Measurements from ENCODE around the gene FAM53B. TPM values are rescaled to one million over a fixed set of nuclear protein-coding genes. Genes with fewer than 3 reads are reported as not detected.

FAM53B gene
- total RNA-seq, 4 donors from 2014 or later: 63.5 to 75.5 (median 67.3) TPM

- DNase-seq (ENCODE audit: low spot score in 2 of 2): peak in 1 of 2 donors; percentile 66
- TF ChIP-seq EP300 (IDR thresholded peaks at IDR 0.05) (no peak), POLR2AphosphoS5 (IDR thresholded peaks at IDR 0.05) (no peak), POLR2A (IDR thresholded peaks at IDR 0.05) (no peak)
- TF ChIP-seq, protein P1, sequence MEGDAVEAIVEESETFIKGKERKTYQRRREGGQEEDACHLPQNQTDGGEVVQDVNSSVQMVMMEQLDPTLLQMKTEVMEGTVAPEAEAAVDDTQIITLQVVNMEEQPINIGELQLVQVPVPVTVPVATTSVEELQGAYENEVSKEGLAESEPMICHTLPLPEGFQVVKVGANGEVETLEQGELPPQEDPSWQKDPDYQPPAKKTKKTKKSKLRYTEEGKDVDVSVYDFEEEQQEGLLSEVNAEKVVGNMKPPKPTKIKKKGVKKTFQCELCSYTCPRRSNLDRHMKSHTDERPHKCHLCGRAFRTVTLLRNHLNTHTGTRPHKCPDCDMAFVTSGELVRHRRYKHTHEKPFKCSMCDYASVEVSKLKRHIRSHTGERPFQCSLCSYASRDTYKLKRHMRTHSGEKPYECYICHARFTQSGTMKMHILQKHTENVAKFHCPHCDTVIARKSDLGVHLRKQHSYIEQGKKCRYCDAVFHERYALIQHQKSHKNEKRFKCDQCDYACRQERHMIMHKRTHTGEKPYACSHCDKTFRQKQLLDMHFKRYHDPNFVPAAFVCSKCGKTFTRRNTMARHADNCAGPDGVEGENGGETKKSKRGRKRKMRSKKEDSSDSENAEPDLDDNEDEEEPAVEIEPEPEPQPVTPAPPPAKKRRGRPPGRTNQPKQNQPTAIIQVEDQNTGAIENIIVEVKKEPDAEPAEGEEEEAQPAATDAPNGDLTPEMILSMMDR (IDR thresholded peaks at IDR 0.05): no peak
- Histone ChIP-seq H3K4me3 (peak overlapping the region; percentile 90), H3K9me3 (no peaks in the 10 kb centered on the region), H3K27ac (peak overlapping the region; percentile 95), H3K27me3 (no peaks in the 10 kb centered on the region), H3K4me1 (peaks cover 85% of the 10 kb centered on the region), H3K36me3 (no peaks in the 10 kb centered on the region)
- WGBS: 37% methylated on average over 9 of the region's 9 CpGs
Measured at GRCh38 chr10:124741922-124742412, 2.2 kb downstream of the FAM53B start.

- peak overlapping the region; percentile 95 for H3K27ac ChIP-seq
- no peaks in the 10 kb centered on the region for H3K36me3 ChIP-seq
- WGBS: 15% methylated on average over 13 of the region's 13 CpGs
- TF ChIP-seq EP300 (IDR thresholded peaks at IDR 0.05) (no peak), POLR2AphosphoS5 (IDR thresholded peaks at IDR 0.05) (peak in 1 of 3 donors; percentile 19)
- TF ChIP-seq, protein P1 (IDR thresholded peaks at IDR 0.05): peak; percentile 71 to 89
- no peaks in the 10 kb centered on the region for H3K27me3 ChIP-seq
- no peaks in the 10 kb centered on the region for H3K9me3 ChIP-seq
- peak in 1 of 2 donors; percentile 88 for DNase-seq (ENCODE audit: low spot score in 2 of 2)
- H3K4me1 ChIP-seq: peaks cover 86% of the 10 kb centered on the region
- peak overlapping the region; percentile 90 for H3K4me3 ChIP-seq
Measured at GRCh38 chr10:124741281-124741921, 2.8 kb downstream of the FAM53B start.

DNA sequence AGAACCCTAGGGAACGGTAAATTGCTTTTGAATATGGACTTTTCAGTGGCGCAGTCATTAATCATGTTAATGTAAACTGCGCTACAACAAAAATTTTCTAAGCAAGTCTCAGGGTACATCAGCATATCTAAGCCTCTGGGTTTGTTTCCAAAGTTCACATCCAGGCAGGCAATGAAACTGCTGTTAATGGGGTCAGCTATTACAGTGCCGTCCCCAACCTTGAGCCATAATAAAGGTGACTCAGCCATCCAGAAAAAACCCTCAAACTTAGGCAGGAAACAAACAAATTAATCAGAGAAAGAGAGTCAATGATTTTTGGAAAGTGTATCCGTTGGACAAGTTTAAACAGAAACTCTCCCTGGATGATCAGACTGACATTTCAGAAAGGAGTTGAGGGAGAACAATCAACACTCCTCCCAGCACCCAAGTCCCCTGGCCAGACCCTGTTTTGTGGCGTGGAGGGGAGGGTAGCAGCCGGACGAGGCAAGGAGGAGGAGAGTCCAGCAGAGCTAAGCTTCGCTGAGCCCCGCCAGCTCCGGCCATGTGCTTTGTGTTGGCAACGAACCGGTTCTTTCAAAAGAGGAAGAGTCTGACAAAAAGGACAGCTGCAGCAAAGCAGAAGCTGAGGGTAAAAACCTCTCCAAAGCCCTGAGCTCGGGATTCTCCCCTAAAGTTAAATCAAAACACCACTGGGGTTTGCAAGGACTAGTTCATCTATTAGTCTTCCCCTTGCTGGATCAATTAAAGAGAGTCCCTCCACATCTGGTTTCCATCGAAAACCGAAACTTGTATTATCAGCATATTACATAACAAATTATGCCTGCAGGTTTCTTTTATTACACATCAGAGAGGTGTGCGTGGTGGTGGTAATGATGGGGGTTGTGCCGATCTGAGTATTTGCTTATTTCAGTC, 3.6 kb downstream of the FAM53B start:
- Histone ChIP-seq H3K9me3 (no peaks in the 10 kb centered on the region), H3K36me3 (no peaks in the 10 kb centered on the region), H3K4me3 (peak overlapping the region; percentile 90), H3K27ac (peak overlapping the region; percentile 95), H3K4me1 (peaks cover 86% of the 10 kb centered on the region), H3K27me3 (no peaks in the 10 kb centered on the region)
- TF ChIP-seq POLR2AphosphoS5 (IDR thresholded peaks at IDR 0.05) (no peak), POLR2A (IDR thresholded peaks at IDR 0.05) (no peak), EP300 (IDR thresholded peaks at IDR 0.05) (no peak)
- TF ChIP-seq, protein P1 (IDR thresholded peaks at IDR 0.05): no peak
- WGBS: 11% methylated on average over 18 of the region's 18 CpGs
- peak in 1 of 2 donors; percentile 87 for DNase-seq (ENCODE audit: low spot score in 2 of 2)

DNA sequence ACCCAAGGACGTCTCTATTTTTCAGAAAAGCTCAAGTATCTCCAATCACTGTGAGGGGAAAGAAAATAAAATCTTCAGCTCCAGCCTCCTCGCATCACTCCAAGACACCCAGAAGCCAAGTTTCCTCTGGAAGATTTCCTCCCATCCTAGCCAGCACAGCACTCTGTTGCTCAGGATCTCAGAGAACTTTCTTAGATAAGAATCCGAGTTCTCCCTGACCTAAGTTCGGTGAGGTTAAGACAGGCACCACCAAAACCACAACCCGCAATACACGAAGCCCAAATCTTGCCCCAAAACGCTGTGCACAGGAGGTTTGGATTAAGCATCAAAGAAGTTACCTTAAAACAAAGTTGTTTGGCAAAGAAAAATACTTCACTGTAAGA, 4.2 kb downstream of the FAM53B start:
- H3K36me3 ChIP-seq: no peaks in the 10 kb centered on the region
- no peaks in the 10 kb centered on the region for H3K27me3 ChIP-seq
- peak overlapping the region; percentile 90 for H3K4me3 ChIP-seq
- 20% methylated on average over 7 of the region's 7 CpGs for WGBS
- DNase-seq (ENCODE audit: low spot score in 2 of 2): no peak
- H3K4me1 ChIP-seq: peaks cover 86% of the 10 kb centered on the region
- TF ChIP-seq POLR2A (IDR thresholded peaks at IDR 0.05) (no peak), EP300 (IDR thresholded peaks at IDR 0.05) (no peak), POLR2AphosphoS5 (IDR thresholded peaks at IDR 0.05) (no peak)
- TF ChIP-seq, protein P1 (IDR thresholded peaks at IDR 0.05): no peak
- H3K27ac ChIP-seq: peak overlapping the region; percentile 95
- no peaks in the 10 kb centered on the region for H3K9me3 ChIP-seq
